Esophagus squamous epithelium (tissue), 4 donors: ENCODE results near the gene OTULINL.

Experiments used
- CTCF ChIP-seq, 6 experiments: fragments of 450-650 bp in 4 of 6; fragments of 200-600 bp in 2 of 6; sonication (generic) in 2 of 6; IDR thresholded peaks; one replicate each; pipeline ENCODE4 v1.5.1; 2016 to 2019; ENCODE audit warnings: antibody characterized with exemption in 6 of 6, mild to moderate bottlenecking in 4 of 6, moderate library complexity in 4 of 6
- POLR2A ChIP-seq, 4 donors: fragments of 450-650 bp; IDR thresholded peaks; one replicate each; pipeline ENCODE4 v1.6.1; 2017; ENCODE audit warnings: antibody characterized with exemption in 4 of 4, mild to moderate bottlenecking in 4 of 4, moderate library complexity in 3 of 4

- TF ChIP-seq CTCF (IDR thresholded peaks at IDR 0.05), result no peak
- TF ChIP-seq POLR2A (IDR thresholded peaks at IDR 0.05), result no peak
These were observed 5.6 kb downstream of the OTULINL start for GRCh38 chr5:14587150-14587549.
